Measurements from ENCODE around the gene ZFHX3. TPM values are rescaled to one million over a fixed set of nuclear protein-coding genes. Genes with fewer than 3 reads are reported as not detected.

The ZFHX3 gene
- polyA plus RNA-seq, 1 donor from 2014 or later = 26.4 TPM

GRCh38 chr16:72807245-72807644 is 240.7 kb downstream of the ZFHX3 start:
- no peaks in the 10 kb centered on the region for H3K27me3 ChIP-seq (ENCODE audit: insufficient read depth, low read depth, low read length)
- no peak overlapping the region for H2AFZ ChIP-seq (ENCODE audit: low read depth, low read length)
- H3F3A ChIP-seq (ENCODE audit: insufficient read depth, low read length, poor library complexity, severe bottlenecking) = peaks cover 14% of the 10 kb centered on the region
- no peaks in the 10 kb centered on the region for H3K9me3 ChIP-seq (ENCODE audit: low read length)
- H3K9ac ChIP-seq (ENCODE audit: low read length) = peak overlapping the region; percentile 64
- no peak for TF ChIP-seq TAF1 (IDR thresholded peaks at IDR 0.05; ENCODE audit: low read depth)
- peak; percentile 76 for TF ChIP-seq POLR2AphosphoS5 (IDR thresholded peaks at IDR 0.05)
- TF ChIP-seq CTCF (IDR thresholded peaks at IDR 0.05; ENCODE audit: poor library complexity, severe bottlenecking) = no peak
- no peak for TF ChIP-seq EZH2 (IDR thresholded peaks at IDR 0.05; ENCODE audit: borderline replicate concordance, insufficient read depth, low read length, poor library complexity, severe bottlenecking)
- TF ChIP-seq RAD21 (conservative IDR thresholded peaks at IDR 0.05) = peak; percentile 42
- TF ChIP-seq EP300 (conservative IDR thresholded peaks at IDR 0.05; ENCODE audit: poor library complexity, severe bottlenecking) = peak; percentile 93
- peak; percentile 70 for TF ChIP-seq REST (IDR thresholded peaks at IDR 0.05; ENCODE audit: borderline replicate concordance)
- TF ChIP-seq SMC3 (conservative IDR thresholded peaks at IDR 0.05; ENCODE audit: poor library complexity) = peak; percentile 39
- no peak for TF ChIP-seq MXI1 (conservative IDR thresholded peaks at IDR 0.05; ENCODE audit: poor library complexity, severe bottlenecking)
- peak overlapping the region; percentile 75 for H3K4me2 ChIP-seq (ENCODE audit: low read length)
- peaks cover 62% of the 10 kb centered on the region for H3K79me2 ChIP-seq (replicated peaks; ENCODE audit: insufficient read depth, low read length)
- H3K27ac ChIP-seq (ENCODE audit: low read length) = peak overlapping the region; percentile 94
- H3K9me2 ChIP-seq (ENCODE audit: insufficient read depth, low read length) = no peaks in the 10 kb centered on the region
- H3K36me3 ChIP-seq (ENCODE audit: insufficient read depth, low read length) = peaks cover 7% of the 10 kb centered on the region
- peak overlapping the region; percentile 53 for H3K4me3 ChIP-seq (ENCODE audit: low read length)
- H4K20me1 ChIP-seq (ENCODE audit: insufficient read depth) = no peaks in the 10 kb centered on the region

- Histone ChIP-seq H3F3A (ENCODE audit: insufficient read depth, low read length, poor library complexity, severe bottlenecking) (peaks cover 14% of the 10 kb centered on the region), H3K4me3 (ENCODE audit: low read length) (no peak overlapping the region), H3K9me3 (ENCODE audit: low read length) (no peaks in the 10 kb centered on the region), H3K79me2 (replicated peaks; ENCODE audit: insufficient read depth, low read length) (peaks cover 64% of the 10 kb centered on the region), H3K9ac (ENCODE audit: low read length) (peak overlapping the region; percentile 64), H3K27me3 (ENCODE audit: insufficient read depth, low read depth, low read length) (no peaks in the 10 kb centered on the region), H3K27ac (ENCODE audit: low read length) (peak overlapping the region; percentile 94), H2AFZ (ENCODE audit: low read depth, low read length) (no peak overlapping the region), H3K36me3 (ENCODE audit: insufficient read depth, low read length) (no peaks in the 10 kb centered on the region), H4K20me1 (ENCODE audit: insufficient read depth) (no peaks in the 10 kb centered on the region), H3K9me2 (ENCODE audit: insufficient read depth, low read length) (no peaks in the 10 kb centered on the region), H3K4me2 (ENCODE audit: low read length) (no peak overlapping the region)
- TF ChIP-seq POLR2AphosphoS5 (IDR thresholded peaks at IDR 0.05) (no peak), RAD21 (conservative IDR thresholded peaks at IDR 0.05) (no peak), TAF1 (IDR thresholded peaks at IDR 0.05; ENCODE audit: low read depth) (no peak), CTCF (IDR thresholded peaks at IDR 0.05; ENCODE audit: poor library complexity, severe bottlenecking) (no peak), REST (IDR thresholded peaks at IDR 0.05; ENCODE audit: borderline replicate concordance) (no peak), MXI1 (conservative IDR thresholded peaks at IDR 0.05; ENCODE audit: poor library complexity, severe bottlenecking) (no peak), EP300 (conservative IDR thresholded peaks at IDR 0.05; ENCODE audit: poor library complexity, severe bottlenecking) (no peak), SMC3 (conservative IDR thresholded peaks at IDR 0.05; ENCODE audit: poor library complexity) (no peak), EZH2 (IDR thresholded peaks at IDR 0.05; ENCODE audit: borderline replicate concordance, insufficient read depth, low read length, poor library complexity, severe bottlenecking) (no peak)
Measured at GRCh38 chr16:72805486-72805885, 242.4 kb downstream of the ZFHX3 start.

Measured in neural cell (in vitro differentiated cells).